B cell (primary cell): ENCODE results near the gene RNF166.

Experiments used
- CTCF ChIP-seq: fragments of 200-600 bp; IDR thresholded peaks from one replicate; pipeline ENCODE4 v1.8.0; 2022; ENCODE audit warnings: antibody characterized with exemption, mild to moderate bottlenecking
- EZH2 ChIP-seq: IDR thresholded peaks from 2 replicates; pipeline ENCODE4 v1.6.1; 2012; ENCODE audit warnings: borderline replicate concordance, low read depth, mild to moderate bottlenecking, moderate library complexity, low read length; ENCODE audit not compliant: insufficient read depth, poor library complexity, severe bottlenecking

GRCh38 chr16:88705801-88706228 lies 393 bp downstream of the RNF166 start:
- no peak for TF ChIP-seq CTCF
- no peak for TF ChIP-seq EZH2
